Measurements from ENCODE around the gene STK10. TPM values are rescaled to one million over a fixed set of nuclear protein-coding genes. Genes with fewer than 3 reads are reported as not detected.

Gene STK10
- total RNA-seq, 3 donors from 2014 or later: 17.1 to 32.5 (median 23.3) TPM

GRCh38 chr5:172194985-172195774, 7.2 kb upstream of the STK10 start:
- TF ChIP-seq POLR2A (IDR thresholded peaks at IDR 0.05): no peak
- no peak overlapping the region for H3K4me3 ChIP-seq
- no peak for DNase-seq (ENCODE audit: low spot score in 2 of 2)
- no peak overlapping the region for H3K27ac ChIP-seq
- intact Hi-C loops (cut with DNase I; ENCODE audit: low total_unique reads): no loop called here
- no peaks in the 10 kb centered on the region for H3K36me3 ChIP-seq
- H3K27me3 ChIP-seq: no peaks in the 10 kb centered on the region
- H3K9me3 ChIP-seq: no peaks in the 10 kb centered on the region
- H3K4me1 ChIP-seq: no peaks in the 10 kb centered on the region

- Histone ChIP-seq H3K36me3 (no peaks in the 10 kb centered on the region), H3K27me3 (no peaks in the 10 kb centered on the region), H3K27ac (no peak within 1 kb of the TSS), H3K4me3 (no peak within 1 kb of the TSS), H3K9me3 (no peaks in the 10 kb centered on the region), H3K4me1 (no peaks in the 10 kb centered on the region)
- no peak for TF ChIP-seq POLR2AphosphoS5 (IDR thresholded peaks at IDR 0.05)
- TF ChIP-seq CTCF (IDR thresholded peaks at IDR 0.05): no peak
- TF ChIP-seq POLR2A (IDR thresholded peaks at IDR 0.05): no peak
- no peak for DNase-seq (ENCODE audit: low spot score in 2 of 2)
- intact Hi-C loops (cut with DNase I; ENCODE audit: low total_unique reads): no loop called here
These were observed 5.8 kb upstream of the STK10 start, which contains the start of gene EFCAB9 for GRCh38 chr5:172193872-172194271. EFCAB9 (plus strand) TSS chr5:172194172; CDS start chr5:172194173, 1 bp downstream.

GRCh38 chr5:172189693-172190296, 1.8 kb upstream of the STK10 start:
- no peak for DNase-seq (ENCODE audit: low spot score in 2 of 2)
- intact Hi-C loops (cut with DNase I; ENCODE audit: low total_unique reads): loop anchor here (2.0 to 10.0 kb wide), 2 partner anchors 43 to 85 kb away; no protein-coding TSS in a partner anchor
- Histone ChIP-seq H3K27ac (no peak overlapping the region), H3K4me3 (no peak overlapping the region), H3K4me1 (peaks cover 0 to 3% of the 10 kb centered on the region in 2 donors), H3K27me3 (no peaks in the 10 kb centered on the region), H3K9me3 (no peaks in the 10 kb centered on the region), H3K36me3 (no peaks in the 10 kb centered on the region)
- TF ChIP-seq POLR2AphosphoS5 (IDR thresholded peaks at IDR 0.05): no peak
- TF ChIP-seq POLR2A (IDR thresholded peaks at IDR 0.05): no peak
- no peak for TF ChIP-seq CTCF (IDR thresholded peaks at IDR 0.05)

- Histone ChIP-seq H3K36me3 (no peaks in the 10 kb centered on the region), H3K4me1 (peaks cover 0 to 3% of the 10 kb centered on the region in 2 donors), H3K27me3 (no peaks in the 10 kb centered on the region), H3K9me3 (no peaks in the 10 kb centered on the region), H3K27ac (no peak overlapping the region), H3K4me3 (peak overlapping the region; percentile 75 to 90 (median 81))
- intact Hi-C loops (cut with DNase I; ENCODE audit: low total_unique reads): loop anchor here (10.0 kb wide), 1 partner anchor 84 kb away; no protein-coding TSS in a partner anchor
- DNase-seq (ENCODE audit: low spot score in 2 of 2): no peak
- TF ChIP-seq CTCF (IDR thresholded peaks at IDR 0.05) (no peak), POLR2A (IDR thresholded peaks at IDR 0.05) (no peak), POLR2AphosphoS5 (IDR thresholded peaks at IDR 0.05) (no peak)
These were observed 1.1 kb upstream of the STK10 start for GRCh38 chr5:172188893-172189692.

All from breast epithelium (tissue), 4 donors.